T follicular helper cell (primary cell): Measurements from ENCODE around the gene PDE5A.

Source experiments
- DNase-seq: peaks from one replicate; pipeline ENCODE4 v3.0.0-alpha.2; 2020; ENCODE audit warnings: low read depth

Gene PDE5A

GRCh38 chr4:119521268-119521667, 107.3 kb downstream of the PDE5A start:
- no peak for DNase-seq

GRCh38 chr4:119518915-119519410, 109.6 kb downstream of the PDE5A start:
- no peak for DNase-seq

- DNase-seq: no peak
These were observed 110.2 kb downstream of the PDE5A start for GRCh38 chr4:119518230-119518892.

GRCh38 chr4:119517361-119518229, 111.0 kb downstream of the PDE5A start:
- no peak for DNase-seq

GRCh38 chr4:119512398-119512797, 116.2 kb downstream of the PDE5A start:
- no peak for DNase-seq

GRCh38 chr4:119510395-119511149, 118.0 kb downstream of the PDE5A start:
- no peak for DNase-seq

- DNase-seq: no peak
These were observed 120.3 kb downstream of the PDE5A start for GRCh38 chr4:119508281-119508680.

GRCh38 chr4:119506806-119507205, 121.8 kb downstream of the PDE5A start:
- DNase-seq: no peak

GRCh38 chr4:119504616-119505015, 124.0 kb downstream of the PDE5A start:
- no peak for DNase-seq

- no peak for DNase-seq
These were observed 126.9 kb downstream of the PDE5A start for GRCh38 chr4:119501740-119502139.

GRCh38 chr4:119498527-119498926, 130.1 kb downstream of the PDE5A start:
- no peak for DNase-seq

GRCh38 chr4:119493886-119494285, 134.7 kb downstream of the PDE5A start:
- DNase-seq: no peak

GRCh38 chr4:119493419-119493818, 135.2 kb downstream of the PDE5A start:
- DNase-seq: no peak

GRCh38 chr4:119490335-119490734, 138.3 kb downstream of the PDE5A start:
- no peak for DNase-seq

GRCh38 chr4:119489305-119489704, 139.3 kb downstream of the PDE5A start:
- DNase-seq: no peak

GRCh38 chr4:119480331-119480730, 148.3 kb downstream of the PDE5A start:
- no peak for DNase-seq

GRCh38 chr4:119479835-119480234, 148.8 kb downstream of the PDE5A start:
- DNase-seq: no peak

- DNase-seq: no peak
These were observed 149.3 kb downstream of the PDE5A start for GRCh38 chr4:119479180-119479808.

GRCh38 chr4:119478446-119479179, 150.0 kb downstream of the PDE5A start:
- DNase-seq: no peak

- no peak for DNase-seq
These were observed 151.1 kb downstream of the PDE5A start for GRCh38 chr4:119477412-119478053.

GRCh38 chr4:119471259-119471658, 157.3 kb downstream of the PDE5A start:
- DNase-seq: no peak
